ENCODE measurements around the gene YIF1B.

- no peak for TF ChIP-seq EZH2phosphoT487 (IDR thresholded peaks at IDR 0.05; ENCODE audit: low read length)
- TF ChIP-seq CTCF (IDR thresholded peaks at IDR 0.05; ENCODE audit: low read length), result 0 out of 2 replicates have a peak, but pooled peaks have one; percentile 5
Observed at GRCh38 chr19:38361633-38362075, 45.9 kb upstream of the YIF1B start.

Data from MM.1S (cell line).